Activated T-cell treated with anti-CD3 and anti-CD28 coated beads for 1 hour (primary cell): ENCODE measurements around the gene LINC01488.

Experiments used
- DNase-seq: peaks from one replicate; pipeline ENCODE4 v3.0.0-alpha.2; 2020; ENCODE audit warnings: low read depth

LINC01488 gene

DNA sequence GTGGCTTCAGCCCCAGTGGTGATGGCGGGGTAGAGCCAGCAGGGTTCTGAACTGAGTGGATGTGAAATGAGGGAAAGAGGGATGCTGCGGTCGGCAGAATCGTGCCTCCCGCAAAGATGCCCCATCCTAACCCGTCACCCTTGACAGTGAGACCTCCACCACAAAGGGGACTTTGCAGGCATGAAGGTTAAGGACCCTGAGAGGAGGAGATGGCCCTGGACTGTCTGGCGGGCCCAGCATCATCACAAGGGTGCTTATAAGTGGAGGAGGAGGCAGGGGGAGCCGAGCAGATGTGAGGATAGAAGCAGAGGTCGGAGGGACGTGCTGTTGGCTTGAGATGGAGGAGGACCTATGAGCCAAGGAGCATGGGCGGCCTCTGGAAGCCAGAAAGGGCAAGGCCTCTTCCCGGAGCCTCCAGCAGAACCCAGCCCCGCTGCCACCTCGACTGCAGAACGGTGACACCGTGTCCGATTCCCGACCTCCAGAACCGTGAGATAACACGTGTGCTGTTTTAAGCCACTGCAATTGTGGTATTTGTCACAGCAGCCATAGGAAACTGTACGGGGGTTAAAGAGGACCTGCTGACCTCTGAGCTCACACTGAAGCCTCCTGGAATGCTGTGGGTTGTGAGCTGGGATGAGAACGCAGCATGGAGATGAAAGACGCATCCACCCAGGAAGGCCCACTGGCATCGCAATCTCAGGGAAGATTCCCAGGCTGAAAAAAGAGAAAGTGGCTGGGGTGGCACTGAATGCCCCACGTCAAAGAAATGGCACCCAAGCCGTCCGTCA lies 10.9 kb downstream of the LINC01488 start:
- no peak for DNase-seq

DNA sequence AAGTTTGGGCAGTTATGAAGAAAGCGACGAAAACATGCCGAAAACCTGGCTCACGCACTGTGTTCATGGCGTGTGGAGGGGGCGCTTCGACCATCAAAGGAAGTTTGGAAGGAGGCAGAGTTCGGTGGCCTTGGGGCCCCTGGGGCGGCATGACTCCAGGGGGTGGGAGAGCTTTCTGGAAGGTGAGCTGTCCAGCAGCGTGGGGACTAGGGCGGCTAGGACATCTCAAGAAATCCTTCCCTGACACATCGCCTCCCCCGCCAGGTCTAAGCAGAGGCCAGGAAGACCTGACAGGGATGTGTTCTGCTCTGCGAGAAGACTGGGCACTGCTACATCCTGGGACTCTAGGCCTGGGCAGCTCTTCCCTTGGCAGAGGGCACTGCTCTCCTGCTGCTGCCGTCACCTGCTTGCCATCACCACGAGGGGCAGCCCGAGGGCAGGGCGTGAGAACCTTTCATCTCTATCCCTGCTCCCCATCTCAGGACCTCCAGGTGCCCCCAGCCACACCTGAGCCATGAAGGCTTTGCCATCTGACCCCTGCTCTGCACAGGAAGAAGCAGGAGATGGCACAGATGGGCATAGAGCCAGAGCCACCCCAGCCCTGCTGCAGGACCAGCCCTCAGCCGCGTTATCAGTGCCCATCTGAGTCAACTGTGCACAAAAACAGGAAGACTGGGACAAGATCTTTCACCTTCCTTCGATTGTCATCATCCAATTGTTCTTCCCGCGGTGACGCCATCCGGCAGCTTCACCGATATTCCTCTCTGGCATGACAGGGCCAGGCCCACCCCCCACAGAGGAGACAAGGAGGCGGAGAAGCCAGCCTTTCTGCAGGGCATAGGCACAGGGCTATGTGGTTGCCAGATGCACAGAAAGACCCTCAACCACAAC lies 12.7 kb downstream of the LINC01488 start:
- DNase-seq: no peak

DNA sequence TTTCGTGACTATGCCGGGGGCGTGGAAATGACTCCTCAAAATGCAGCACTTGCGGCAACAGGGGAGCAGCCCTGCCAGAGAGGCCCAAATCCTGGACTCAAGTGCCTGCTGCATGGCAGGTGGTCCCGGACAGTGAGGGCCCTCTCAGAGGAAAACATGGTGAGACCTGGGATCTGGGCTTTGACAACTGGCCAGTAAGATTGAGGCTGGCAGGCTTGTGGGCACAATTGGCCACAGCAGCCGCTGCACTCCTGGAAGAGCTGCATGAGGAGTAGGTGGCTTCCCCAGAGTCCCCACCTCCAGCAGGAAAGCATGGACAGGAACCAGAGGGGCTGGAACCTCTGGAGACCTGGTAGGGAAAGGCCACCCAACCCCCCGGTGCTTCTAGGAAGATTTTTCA lies 13.4 kb downstream of the LINC01488 start:
- DNase-seq: no peak

DNA sequence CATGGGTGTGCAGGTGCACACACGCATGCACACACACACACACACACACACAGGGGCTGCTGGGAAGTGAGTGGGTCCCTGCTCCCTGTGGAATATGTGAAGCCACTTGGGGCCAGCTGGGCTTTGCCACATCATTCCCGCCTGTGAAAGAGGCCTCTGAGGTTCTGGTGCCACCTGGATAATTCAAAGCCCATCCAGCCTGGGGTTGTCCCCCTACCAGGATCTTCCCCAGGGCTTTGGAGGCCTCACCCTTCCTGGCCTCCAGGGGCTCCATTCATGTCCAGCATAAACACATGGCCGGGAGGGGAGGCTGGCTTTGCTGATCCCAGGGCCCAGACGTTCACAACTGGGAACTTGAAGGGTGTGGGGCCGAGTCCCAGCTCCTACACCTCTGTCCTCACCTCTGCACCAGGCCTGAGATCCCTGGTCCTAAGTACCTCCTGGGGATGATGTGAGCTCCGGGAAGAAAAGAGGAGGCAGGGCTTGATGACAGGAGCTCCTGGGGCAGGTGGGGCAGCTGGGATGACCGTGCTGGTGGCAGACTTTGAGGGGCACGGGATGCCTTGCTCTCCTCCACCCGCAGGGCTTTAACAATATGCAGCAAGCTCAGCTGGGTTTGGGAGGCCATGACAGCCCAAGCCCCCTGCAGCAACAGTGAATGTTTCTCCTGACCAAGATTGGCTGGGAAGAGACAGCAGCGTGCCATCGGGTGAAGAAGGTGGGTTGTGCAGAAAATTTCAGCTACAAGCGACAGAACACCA lies 14.2 kb downstream of the LINC01488 start:
- no peak for DNase-seq

DNA sequence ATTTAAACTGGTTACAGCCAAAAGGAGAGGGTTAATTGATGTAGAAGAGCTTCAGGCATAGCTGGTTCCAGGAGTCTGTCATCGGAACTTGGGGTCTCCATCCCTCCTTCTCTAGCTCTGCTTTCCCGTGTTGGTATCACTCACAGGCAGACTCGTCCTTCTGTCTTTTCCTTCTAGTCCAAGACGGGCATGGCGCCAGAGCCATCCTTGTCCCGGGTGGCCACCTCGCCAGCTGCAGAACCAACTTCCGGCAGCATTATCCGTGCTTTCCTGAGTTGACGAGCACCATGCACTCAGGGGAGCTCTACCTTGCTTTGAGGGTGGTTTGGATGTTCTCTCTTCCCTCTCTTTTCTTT lies 14.7 kb downstream of the LINC01488 start:
- no peak for DNase-seq

DNA sequence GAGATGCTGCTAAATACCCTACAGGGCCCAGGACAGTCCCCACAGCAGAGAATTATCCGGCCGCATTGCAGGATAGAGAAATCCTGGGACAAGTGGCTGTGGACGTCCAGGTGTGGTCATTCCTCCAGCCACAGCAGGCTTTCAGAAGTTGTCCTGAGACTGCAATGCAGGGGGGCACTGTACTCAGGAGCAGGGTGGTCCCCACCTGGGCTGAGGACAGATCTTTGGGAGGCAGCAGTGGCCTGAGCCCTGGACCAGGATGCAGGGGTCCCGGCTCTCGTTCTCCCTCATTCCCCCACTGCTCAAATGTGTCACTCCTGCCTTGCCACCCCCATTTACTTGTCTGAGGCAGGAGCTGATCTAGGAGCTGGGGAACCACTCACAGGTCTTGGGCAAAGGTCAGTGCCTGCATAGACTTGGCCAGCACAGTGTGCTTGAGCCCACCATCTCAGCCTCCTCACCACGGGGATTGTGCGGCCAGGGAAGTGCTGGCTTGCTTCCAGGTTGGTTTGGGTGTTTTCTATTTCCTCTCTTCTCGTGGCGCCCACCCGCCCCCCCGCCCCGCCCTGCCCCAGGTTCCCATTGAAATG lies 15.3 kb downstream of the LINC01488 start:
- DNase-seq: no peak

DNA sequence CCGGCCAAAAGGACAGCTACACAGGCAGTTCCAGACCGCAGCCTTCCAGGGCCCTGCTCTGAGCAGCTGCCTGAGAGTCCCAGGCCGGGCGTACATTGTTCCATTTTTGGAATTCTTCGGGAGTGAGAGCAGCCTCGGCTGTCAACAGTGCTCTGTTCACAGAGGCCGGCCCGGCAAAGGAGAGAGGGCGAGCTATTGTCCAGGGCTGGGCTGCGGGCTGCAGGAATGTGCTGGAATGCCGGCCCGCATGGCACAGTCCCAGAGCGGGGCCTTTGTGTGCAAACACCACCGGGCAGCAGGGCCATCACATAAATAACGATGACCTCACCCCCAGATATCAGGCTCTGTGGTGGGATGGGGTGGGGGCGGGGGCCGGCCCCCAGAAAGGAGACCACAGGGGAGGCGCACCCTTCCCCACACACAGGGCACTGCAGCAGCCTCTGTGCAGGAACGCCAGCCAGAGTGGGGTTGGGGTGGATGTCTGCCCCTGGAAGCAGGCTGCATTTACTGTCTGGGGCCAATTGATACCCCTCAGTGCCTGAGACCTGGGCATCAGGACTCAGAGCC lies 15.8 kb downstream of the LINC01488 start:
- DNase-seq: no peak

DNA sequence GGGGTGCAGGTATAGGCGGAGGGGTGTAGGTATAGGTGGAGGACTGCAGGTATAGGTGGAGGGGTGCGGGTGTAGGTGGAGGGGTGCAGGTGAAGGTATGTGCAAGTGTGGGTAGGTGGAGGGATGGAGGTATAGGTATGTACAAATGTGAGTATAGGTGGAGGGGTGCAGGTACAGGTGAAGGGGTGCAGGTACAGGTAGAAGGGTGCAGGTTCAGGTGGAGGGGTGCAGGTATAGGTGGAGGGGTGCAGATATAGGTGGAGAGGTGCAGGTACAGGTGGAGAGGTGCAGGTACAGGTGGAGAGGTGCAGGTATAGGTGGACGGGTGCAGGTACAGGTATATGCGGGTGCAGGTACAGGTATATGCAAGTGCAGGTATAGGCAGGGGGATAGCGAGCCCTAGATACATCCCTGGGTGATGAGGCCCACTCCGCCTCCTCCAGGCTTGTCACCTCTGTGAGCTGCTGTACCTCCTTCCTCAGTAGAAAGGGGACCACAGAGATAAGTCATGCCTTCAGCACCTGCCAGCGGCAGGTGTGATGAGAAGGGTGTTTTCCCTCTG lies 17.2 kb downstream of the LINC01488 start:
- DNase-seq: no peak

DNA sequence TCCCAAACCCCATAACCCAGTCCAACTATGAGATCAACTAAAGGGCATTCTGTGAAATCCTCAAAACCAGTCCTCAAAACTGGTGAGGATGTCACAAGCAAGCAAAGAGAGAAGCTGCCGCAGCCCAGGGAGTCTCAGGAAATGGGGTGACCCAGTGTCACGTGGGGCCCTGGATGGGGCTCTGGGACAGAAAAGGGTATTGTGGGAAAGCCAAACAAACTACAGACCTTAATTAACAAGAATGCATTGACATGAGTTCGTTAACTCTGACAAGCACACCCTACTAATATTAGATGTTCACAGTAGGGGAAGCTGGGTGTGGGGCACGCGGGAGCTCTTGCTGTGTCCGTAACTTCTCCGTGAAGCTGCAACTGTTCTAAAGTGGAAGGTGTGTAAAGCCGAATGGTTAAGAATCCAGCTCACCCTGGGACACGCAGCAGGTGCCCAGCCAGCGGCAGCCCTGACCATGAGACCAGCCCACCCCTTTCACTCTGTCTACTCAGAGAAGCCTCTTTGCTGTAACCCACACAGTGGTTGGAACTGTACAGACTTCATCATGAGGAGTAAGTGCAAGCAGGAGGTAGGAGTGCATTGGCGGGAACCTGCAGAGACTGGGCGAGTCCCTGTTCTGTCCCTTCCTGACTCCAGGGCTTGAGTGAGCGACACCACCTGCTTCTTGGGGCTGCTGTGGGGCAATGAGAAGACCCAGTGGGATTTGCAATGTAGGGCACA lies 17.9 kb downstream of the LINC01488 start:
- no peak for DNase-seq

DNA sequence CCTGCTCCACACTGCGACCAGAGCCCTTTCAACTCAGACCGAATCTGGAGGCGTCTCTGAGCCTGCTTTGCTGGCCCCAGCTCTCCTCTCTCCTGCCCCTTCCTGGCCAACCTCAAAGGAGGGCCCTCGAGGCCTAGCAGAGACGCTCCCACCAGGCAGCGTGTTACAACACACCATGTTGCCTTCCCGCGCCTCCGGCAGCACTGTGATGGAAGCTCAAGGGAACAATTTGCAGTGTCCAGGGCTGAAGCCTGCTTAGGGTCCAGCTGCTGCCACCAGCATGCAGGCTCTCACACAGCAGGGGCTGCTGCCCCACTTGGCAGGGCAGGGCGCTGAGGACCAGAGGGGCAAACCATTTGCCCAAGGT lies 18.4 kb downstream of the LINC01488 start:
- DNase-seq: no peak

DNA sequence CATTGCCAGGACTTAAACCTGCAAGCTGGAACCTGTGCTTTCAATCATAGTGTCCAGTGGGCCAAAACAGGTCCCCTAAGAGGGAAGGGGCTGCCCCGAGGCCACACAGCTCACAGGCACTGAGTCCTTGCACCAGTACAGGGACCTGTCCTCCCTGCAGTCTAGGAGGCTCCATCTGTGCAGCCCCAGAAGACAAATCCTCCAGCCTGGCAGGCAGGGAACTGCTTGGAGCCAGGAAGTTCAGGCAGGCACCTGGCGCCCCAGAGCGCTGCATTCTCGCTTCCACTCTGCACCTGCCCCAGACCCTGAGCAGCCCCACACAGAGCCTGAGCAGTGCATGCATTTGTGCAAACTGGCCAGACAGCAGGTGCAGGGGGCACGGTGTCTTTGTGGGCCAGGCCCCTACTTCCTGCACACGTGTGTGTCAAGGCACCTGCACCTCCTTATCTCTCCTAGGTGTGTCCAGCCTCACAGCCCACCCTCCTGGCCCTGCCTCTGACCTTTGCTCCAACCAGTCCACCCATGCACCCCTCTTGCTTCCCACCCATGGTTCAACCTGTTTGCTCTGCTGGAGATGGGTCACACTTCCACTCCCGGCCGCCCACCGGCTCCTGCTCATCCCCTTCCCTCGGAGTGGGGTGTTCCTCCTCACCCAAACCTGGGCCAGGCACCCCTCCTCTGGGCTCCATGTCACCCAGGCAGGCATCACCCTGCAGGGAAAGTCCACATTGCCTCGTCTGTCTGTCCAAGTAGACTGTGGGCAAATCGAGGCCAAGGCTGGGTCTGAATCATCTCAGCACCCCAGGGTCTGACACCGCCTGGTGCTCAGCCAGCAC lies 19.0 kb downstream of the LINC01488 start:
- no peak for DNase-seq

DNA sequence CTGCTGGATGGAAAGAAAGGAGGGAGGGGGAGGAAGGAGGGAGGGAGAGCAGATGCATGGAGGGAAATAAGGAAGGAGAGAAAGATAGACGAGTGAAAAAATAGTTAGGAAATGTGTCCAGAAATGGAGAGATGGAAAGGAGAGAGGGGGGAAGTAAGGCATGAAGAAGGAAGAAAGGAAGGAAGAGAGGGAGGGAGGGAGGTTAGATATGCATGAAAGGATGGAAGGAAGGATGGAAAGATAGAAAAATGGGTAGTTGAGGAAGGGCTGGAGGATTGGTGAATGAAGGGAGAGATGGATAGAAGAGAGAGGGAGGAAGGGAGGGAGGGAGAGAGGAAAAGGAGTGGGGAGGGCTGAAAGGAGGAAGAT lies 19.6 kb downstream of the LINC01488 start:
- no peak for DNase-seq

DNA sequence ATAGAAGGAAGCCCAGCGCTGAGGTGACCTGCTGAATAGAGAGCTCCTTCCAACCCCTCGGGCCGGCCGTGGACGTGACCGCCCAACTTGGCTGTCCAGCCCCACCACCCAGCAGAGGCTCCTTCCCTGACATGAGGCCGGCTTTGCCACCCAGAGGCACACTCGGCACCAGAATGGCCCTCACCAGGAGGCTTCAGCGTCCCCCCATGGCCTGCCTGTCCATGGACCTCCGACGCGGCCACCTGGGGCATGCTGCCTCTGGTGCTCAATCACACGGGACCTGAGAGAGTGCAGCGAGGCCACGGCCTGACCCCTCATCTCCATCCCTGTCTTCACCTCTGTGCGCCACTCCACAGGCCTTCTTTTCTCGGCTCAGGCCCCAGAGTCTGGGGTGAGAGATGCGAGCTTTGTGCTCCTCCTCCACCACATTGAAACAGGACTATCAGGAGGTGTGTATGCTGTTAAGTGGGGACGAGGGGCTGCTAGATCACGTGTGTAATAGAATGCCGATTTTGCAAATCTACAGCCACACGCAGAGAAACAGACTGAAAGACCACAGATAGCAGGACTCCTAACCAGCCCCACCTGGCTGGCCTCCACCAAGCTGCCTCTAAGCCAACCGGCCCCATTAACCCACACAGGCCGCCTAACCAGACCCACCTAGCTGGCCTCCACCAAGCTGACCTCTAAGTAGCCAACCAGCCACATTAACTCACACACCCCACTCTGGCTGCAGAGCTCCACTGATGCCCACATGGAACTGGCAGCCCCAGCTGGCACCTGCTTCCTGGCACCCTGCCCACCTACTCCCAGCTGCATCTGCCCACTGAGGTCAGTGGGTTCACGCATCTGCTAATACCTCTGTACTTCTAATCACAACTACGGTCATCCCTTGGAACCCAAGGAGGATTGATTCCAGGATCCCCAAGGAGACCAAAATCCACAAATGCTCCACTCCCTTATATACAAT lies 20.7 kb downstream of the LINC01488 start:
- DNase-seq: no peak

DNA sequence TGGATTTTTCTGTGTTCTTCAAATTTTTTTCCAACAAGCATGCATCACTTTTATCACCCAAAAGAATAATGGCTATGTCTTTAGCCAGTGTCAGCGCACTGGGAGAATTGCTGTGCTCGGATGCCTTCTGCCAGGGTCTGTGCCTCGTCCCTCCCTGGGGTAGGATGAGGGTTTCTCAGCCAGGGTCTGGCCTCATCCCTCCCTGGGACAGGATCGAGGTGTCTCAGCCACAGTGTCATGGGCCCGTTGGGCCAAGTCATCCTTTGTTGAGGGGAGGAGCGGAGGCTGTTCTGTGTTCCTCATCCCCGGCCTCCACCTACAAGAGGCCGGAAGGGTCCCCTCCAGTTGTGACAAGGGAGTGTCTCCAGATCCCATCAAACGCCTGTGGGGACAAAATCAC lies 22.7 kb downstream of the LINC01488 start:
- DNase-seq: no peak

DNA sequence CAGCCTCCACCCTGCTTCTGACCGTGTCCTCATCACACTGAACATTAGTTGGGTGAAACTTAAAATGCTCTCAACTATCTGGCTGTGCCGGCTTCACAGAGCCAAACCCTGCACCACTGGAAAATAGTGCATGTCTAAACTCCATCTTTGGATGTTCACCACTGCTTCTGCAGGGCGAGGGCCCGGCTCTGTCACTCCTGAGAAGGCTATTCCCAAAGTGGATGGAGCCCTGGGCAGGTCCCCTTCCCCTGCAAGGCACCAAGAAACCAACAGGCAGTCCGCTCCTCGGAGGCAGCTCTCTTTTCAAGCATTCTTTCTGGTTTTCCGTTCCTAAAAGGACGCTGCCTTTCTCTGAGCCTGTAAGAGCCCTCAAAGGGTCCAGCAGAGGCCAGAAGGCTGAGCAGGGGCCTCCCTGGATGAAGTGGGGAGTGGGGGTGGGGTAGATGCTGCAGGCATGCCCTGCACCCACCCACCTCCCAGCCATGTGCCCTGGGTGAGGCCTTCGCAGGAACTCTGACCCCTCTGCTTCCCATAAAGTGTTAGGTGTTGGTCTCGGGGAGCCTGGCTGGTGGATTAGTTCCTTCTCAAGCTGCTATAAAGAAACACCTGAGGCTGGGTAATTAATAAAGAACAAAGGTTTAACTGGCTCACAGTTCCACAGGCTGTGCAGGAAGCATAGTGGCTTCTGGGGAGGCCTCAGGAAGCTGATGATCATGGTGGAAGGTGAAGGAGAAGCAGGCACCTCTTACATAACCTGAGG lies 23.3 kb downstream of the LINC01488 start:
- no peak for DNase-seq

DNA sequence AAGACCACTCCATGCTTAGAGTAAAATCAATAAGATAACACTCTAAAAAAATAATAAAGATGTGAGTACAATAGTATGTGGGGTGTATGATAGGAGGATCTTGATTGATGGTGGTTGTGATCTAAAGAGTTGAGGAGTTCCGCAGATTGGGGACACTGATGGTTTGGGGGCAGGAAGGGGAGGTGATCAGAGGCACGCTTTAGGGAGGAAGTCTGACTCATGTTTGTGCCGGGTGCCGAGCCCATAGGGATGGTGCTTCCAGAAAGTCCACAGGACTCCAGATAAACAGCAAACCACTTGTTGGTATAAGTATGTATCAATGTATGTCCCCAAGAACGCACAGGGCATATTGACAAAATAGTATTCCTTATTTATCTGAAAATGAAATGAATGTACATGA lies 27.5 kb downstream of the LINC01488 start:
- no peak for DNase-seq

DNA sequence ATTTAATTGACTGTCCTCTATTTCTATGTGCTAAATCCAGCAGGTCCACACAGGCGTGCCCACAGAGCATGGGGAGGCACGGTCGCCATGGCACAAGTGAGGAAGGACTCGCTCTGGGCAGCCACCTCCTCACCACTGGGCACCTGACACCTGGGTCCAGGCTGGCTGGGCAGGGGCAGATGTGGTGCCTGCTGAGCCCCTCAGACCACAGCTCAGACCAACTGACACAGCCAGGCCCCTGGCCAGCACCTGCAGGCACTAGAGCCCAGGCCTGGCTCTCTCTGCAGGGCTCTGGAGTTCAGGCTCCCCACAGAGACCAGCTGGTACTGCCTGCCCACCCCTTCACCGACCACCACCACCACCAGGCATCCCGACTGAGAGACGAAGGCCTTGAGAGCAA lies 27.9 kb downstream of the LINC01488 start:
- DNase-seq: no peak

DNA sequence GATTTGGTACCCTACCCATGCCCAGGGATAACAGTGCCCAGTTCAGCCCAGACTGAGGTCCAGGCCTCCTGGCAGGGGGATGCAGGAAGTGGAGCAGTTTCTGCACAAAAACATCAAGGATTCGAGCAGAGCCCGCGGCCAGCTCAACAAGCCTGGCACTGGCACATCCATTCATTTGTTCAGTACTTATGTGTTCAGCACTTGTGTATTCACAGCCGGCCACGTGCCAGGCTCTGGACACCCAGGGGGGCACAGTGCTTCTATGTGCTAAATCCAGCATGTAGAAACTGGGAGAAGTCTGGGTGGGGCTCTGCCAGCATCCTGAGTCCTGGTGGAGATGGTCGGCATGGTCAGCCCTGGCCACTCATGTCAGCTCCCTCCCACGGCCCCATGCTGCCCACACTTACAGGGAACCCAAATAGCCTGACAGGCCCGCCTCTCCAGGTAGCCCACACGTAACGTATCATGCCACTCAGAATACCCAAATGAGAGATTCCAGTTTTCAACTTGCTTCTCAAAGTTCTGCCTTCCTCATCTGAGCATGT lies 28.5 kb downstream of the LINC01488 start:
- no peak for DNase-seq
